Transverse colon (tissue), 4 donors: ENCODE data around the gene CDIP1. TPM values are rescaled to one million over a fixed set of nuclear protein-coding genes. Genes with fewer than 3 reads are reported as not detected.
A peak's percentile ranks its signal among the peaks of the same experiment; 100 is the strongest.

ENCODE experiments used
- DNase-seq: peaks from one replicate; pipeline ENCODE4 v3.0.0-alpha.2; 2019
- H3K27ac ChIP-seq, 4 donors: fragments of 200-600 bp; sonication (generic); 2 replicates each; pipeline ENCODE4 v1.5.1; 2016 to 2018; ENCODE audit warnings: inconsistent platforms in 4 of 4
- H3K27me3 ChIP-seq: fragments of 200-600 bp; sonication (generic); 2 replicates; pipeline ENCODE4 v1.5.1; 2017; ENCODE audit warnings: inconsistent platforms
- H3K36me3 ChIP-seq, 4 donors: fragments of 200-600 bp; sonication (generic); 2 replicates each; pipeline ENCODE4 v1.5.1; 2017 to 2019; ENCODE audit warnings: inconsistent platforms in 4 of 4
- H3K4me1 ChIP-seq, 4 donors: fragments of 200-600 bp; sonication (generic); 2 replicates each; pipeline ENCODE4 v1.5.1; 2017 to 2020; ENCODE audit warnings: inconsistent platforms in 4 of 4
- H3K4me3 ChIP-seq, 4 donors: fragments of 200-600 bp; sonication (generic); 1 replicate in 1 of 4; 2 replicates in 3 of 4; pipeline versions ENCODE4 v1.5.1 to v1.6.1; 2017 to 2019; ENCODE audit warnings: inconsistent platforms in 4 of 4
- H3K9me3 ChIP-seq, 2 donors: fragments of 200-600 bp; sonication (generic); 2 replicates each; pipeline ENCODE4 v1.5.1; 2017 to 2019; ENCODE audit warnings: inconsistent platforms in 2 of 2
- CTCF ChIP-seq, 5 experiments: fragments of 200-600 bp in 3 of 5; fragments of 450-650 bp in 2 of 5; sonication (generic) in 3 of 5; IDR thresholded peaks; 1 replicate in 2 of 5; 2 replicates in 3 of 5; pipeline ENCODE4 v1.5.1; 2016 to 2017; ENCODE audit warnings: antibody characterized with exemption in 5 of 5, inconsistent platforms in 3 of 5, mild to moderate bottlenecking in 2 of 5, moderate library complexity in 1 of 5
- EP300 ChIP-seq: sonication (generic); formaldehyde crosslinking; IDR thresholded peaks from one replicate; pipeline ENCODE4 v1.6.1; 2017; ENCODE audit warnings: antibody characterized with exemption, low read depth
- POLR2A ChIP-seq: fragments of 450-650 bp; IDR thresholded peaks from one replicate; pipeline ENCODE4 v1.6.1; 2016; ENCODE audit warnings: antibody characterized with exemption, mild to moderate bottlenecking, moderate library complexity
- POLR2AphosphoS5 ChIP-seq, 3 donors: sonication (generic); formaldehyde crosslinking; IDR thresholded peaks; one replicate each; pipeline ENCODE4 v1.6.1; 2016; ENCODE audit warnings: antibody characterized with exemption in 3 of 3
- WGBS, 2 donors: methylation state at CpG; one replicate each; pipeline ENCODE4 v1.1.5; 2018; ENCODE audit warnings: low coverage in 1 of 2; 5-methylcytosine and 5-hydroxymethylcytosine counted together
- in situ Hi-C, 4 donors: fragments of 200-750 bp; cut with MboI; loops; one replicate each; pipeline versions ENCODE4 v1.15.0 to v1.15.1; 2017; ENCODE audit warnings: low sequenced_read_pairs in 3 of 4, low pct_ligation_motif_present in 1 of 4, low pct_unique_long_range_greater_than_20kb in 1 of 4
- intact Hi-C: fragments of 100-400 bp; cut with DNase I; formaldehyde crosslinking; loops from one replicate; pipeline ENCODE4 v1.15.1; 2023; ENCODE audit warnings: low total_unique reads
- total RNA-seq, 4 donors: library from RNA; depleted of rRNA; stranded (reverse); fragments of >200 nt; gene quantifications; one replicate each; pipeline ENCODE4 v1.1.0, GENCODE V29; 2016

Gene CDIP1
- total RNA-seq, 4 donors from 2014 or later, result 8.8 to 29.5 (median 19.0) TPM

- in situ Hi-C loops, result no loop called here
- Histone ChIP-seq H3K4me3 (no peak overlapping the region), H3K27ac (peak overlapping the region; percentile 13 to 70 (median 51))
Measured at GRCh38 chr16:4529085-4530060, 9.2 kb downstream of the CDIP1 start.

GRCh38 chr16:4525634-4526277 lies 12.8 kb downstream of the CDIP1 start:
- no peaks in the 10 kb centered on the region for H3K36me3 ChIP-seq
- H3K9me3 ChIP-seq, result no peaks in the 10 kb centered on the region
- 83 to 85% methylated on average over 6 to 13 of the region's 13 CpGs for WGBS, 2 donors
- no peak overlapping the region for H3K27ac ChIP-seq
- intact Hi-C loops (no loop called here), in situ Hi-C loops (no loop called here)
- H3K4me3 ChIP-seq, result no peak overlapping the region
- no peak for TF ChIP-seq POLR2A
- no peak for TF ChIP-seq EP300
- no peak for TF ChIP-seq POLR2AphosphoS5 (IDR thresholded peaks at IDR 0.05)
- TF ChIP-seq CTCF (IDR thresholded peaks at IDR 0.05), result no peak
- peaks cover 5 to 19% (median 8%) of the 10 kb centered on the region in 4 donors for H3K4me1 ChIP-seq
- no peak for DNase-seq
- H3K27me3 ChIP-seq, result no peaks in the 10 kb centered on the region

More at GRCh38 chr16:4529085-4530060, 9.2 kb downstream of the CDIP1 start:
- Histone ChIP-seq H3K27me3 (no peaks in the 10 kb centered on the region), H3K9me3 (no peaks in the 10 kb centered on the region), H3K4me1 (peaks cover 5 to 19% (median 8%) of the 10 kb centered on the region in 4 donors), H3K36me3 (no peaks in the 10 kb centered on the region)
- intact Hi-C loops, result no loop called here
- WGBS, 2 donors, result 53 to 71% methylated on average over 4 to 16 of the region's 16 CpGs
- no peak for TF ChIP-seq POLR2AphosphoS5 (IDR thresholded peaks at IDR 0.05)
- TF ChIP-seq CTCF (IDR thresholded peaks at IDR 0.05), result peak in 1 of 5 experiments; percentile 21
- no peak for DNase-seq

- no peaks in the 10 kb centered on the region for H3K27me3 ChIP-seq
- intact Hi-C loops (no loop called here), in situ Hi-C loops (no loop called here)
- no peak for DNase-seq
- H3K36me3 ChIP-seq, result no peaks in the 10 kb centered on the region
- no peak overlapping the region for H3K4me3 ChIP-seq
- no peaks in the 10 kb centered on the region for H3K9me3 ChIP-seq
- peaks cover 5 to 19% (median 8%) of the 10 kb centered on the region in 4 donors for H3K4me1 ChIP-seq
- WGBS, 2 donors, result 78% methylated on average over 7 of the region's 7 CpGs; no CpG with 5 or more reads in 1 of the 2 donors
- TF ChIP-seq POLR2A, result no peak
- TF ChIP-seq CTCF (IDR thresholded peaks at IDR 0.05), result no peak
- H3K27ac ChIP-seq, result no peak overlapping the region
Measured at GRCh38 chr16:4525069-4525468, 13.5 kb downstream of the CDIP1 start.

GRCh38 chr16:4524571-4524970 lies 14.0 kb downstream of the CDIP1 start:
- Histone ChIP-seq H3K27me3 (no peaks in the 10 kb centered on the region), H3K4me1 (peaks cover 5 to 15% (median 6%) of the 10 kb centered on the region in 4 donors), H3K27ac (no peak overlapping the region), H3K36me3 (no peaks in the 10 kb centered on the region), H3K4me3 (no peak overlapping the region), H3K9me3 (no peaks in the 10 kb centered on the region)
- DNase-seq, result no peak
- TF ChIP-seq EP300 (no peak), POLR2A (no peak), POLR2AphosphoS5 (IDR thresholded peaks at IDR 0.05) (no peak), CTCF (IDR thresholded peaks at IDR 0.05) (no peak)
- in situ Hi-C loops, result no loop called here
- intact Hi-C loops, result no loop called here
